HL-60/S4 (cell line): Measurements from ENCODE around the gene TTC8.

Experiments used
- in situ Hi-C: fragments of 300-500 bp; cut with MboI; formaldehyde crosslinking; loops from 2 replicates; pipeline ENCODE4 v1.14.3; 2022; ENCODE audit warnings: low sequenced_read_pairs

Gene TTC8

GRCh38 chr14:88864198-88864597 lies 39.7 kb downstream of the TTC8 start:
- in situ Hi-C loops, result no loop called here

GRCh38 chr14:88866305-88866704 lies 41.9 kb downstream of the TTC8 start:
- in situ Hi-C loops, result no loop called here

GRCh38 chr14:88868558-88869159 lies 44.2 kb downstream of the TTC8 start:
- in situ Hi-C loops, result no loop called here

GRCh38 chr14:88870777-88871176 lies 46.3 kb downstream of the TTC8 start:
- in situ Hi-C loops, result no loop called here

- in situ Hi-C loops, result no loop called here
Measured at GRCh38 chr14:88871429-88871828, 47.0 kb downstream of the TTC8 start.

GRCh38 chr14:88872976-88873375 lies 48.5 kb downstream of the TTC8 start:
- in situ Hi-C loops, result no loop called here

GRCh38 chr14:88877192-88877591 lies 52.7 kb downstream of the TTC8 start:
- in situ Hi-C loops, result no loop called here

- in situ Hi-C loops, result no loop called here
Measured at GRCh38 chr14:88879022-88879421, 54.6 kb downstream of the TTC8 start.

GRCh38 chr14:88882236-88882635 lies 57.8 kb downstream of the TTC8 start:
- in situ Hi-C loops, result no loop called here

GRCh38 chr14:88895116-88895515 lies 70.7 kb downstream of the TTC8 start:
- in situ Hi-C loops, result no loop called here

- in situ Hi-C loops, result no loop called here
Measured at GRCh38 chr14:88901189-88901588, 76.7 kb downstream of the TTC8 start.

GRCh38 chr14:88901991-88902390 lies 77.5 kb downstream of the TTC8 start:
- in situ Hi-C loops, result no loop called here

- in situ Hi-C loops, result no loop called here
Measured at GRCh38 chr14:88902850-88903249, 78.4 kb downstream of the TTC8 start.

GRCh38 chr14:88904206-88904647 lies 79.8 kb downstream of the TTC8 start:
- in situ Hi-C loops, result no loop called here

- in situ Hi-C loops, result no loop called here
Measured at GRCh38 chr14:88904864-88905263, 80.4 kb downstream of the TTC8 start.

- in situ Hi-C loops, result no loop called here
Measured at GRCh38 chr14:88908216-88908615, 83.8 kb downstream of the TTC8 start.

GRCh38 chr14:88910386-88910785 lies 85.9 kb downstream of the TTC8 start:
- in situ Hi-C loops, result no loop called here

GRCh38 chr14:88911809-88912208 lies 87.4 kb downstream of the TTC8 start:
- in situ Hi-C loops, result no loop called here

GRCh38 chr14:88914956-88915355 lies 90.5 kb downstream of the TTC8 start:
- in situ Hi-C loops, result no loop called here

GRCh38 chr14:88919502-88919901 lies 95.1 kb downstream of the TTC8 start:
- in situ Hi-C loops, result no loop called here
